Left ventricle myocardium inferior (tissue), 1 donor: ENCODE data around the gene PGP. TPM values are rescaled to one million over a fixed set of nuclear protein-coding genes. Genes with fewer than 3 reads are reported as not detected.

Experiments used
- DNase-seq: peaks from one replicate; pipeline ENCODE4 v3.0.0-alpha.2; 2020
- H3K27ac ChIP-seq: fragments of 200-600 bp; replicated peaks from 2 replicates; pipeline ENCODE4 v1.8.0; 2021
- H3K27me3 ChIP-seq: fragments of 200-600 bp; 2 replicates; pipeline ENCODE4 v1.8.0; 2021; ENCODE audit warnings: low read depth
- H3K36me3 ChIP-seq: fragments of 200-600 bp; 2 replicates; pipeline ENCODE4 v1.8.0; 2021
- H3K4me1 ChIP-seq: fragments of 200-600 bp; 2 replicates; pipeline ENCODE4 v1.8.0; 2021
- H3K4me3 ChIP-seq: fragments of 200-600 bp; 2 replicates; pipeline ENCODE4 v1.8.0; 2021; ENCODE audit warnings: mild to moderate bottlenecking, moderate library complexity
- H3K9me3 ChIP-seq: fragments of 200-600 bp; replicated peaks from 2 replicates; pipeline ENCODE4 v1.8.0; 2021
- CTCF ChIP-seq: fragments of 200-600 bp; IDR thresholded peaks from 2 replicates; pipeline ENCODE4 v1.8.0; 2021; ENCODE audit warnings: antibody characterized with exemption, mild to moderate bottlenecking, borderline replicate concordance
- intact Hi-C: fragments of 100-400 bp; cut with micrococcal nuclease; formaldehyde crosslinking; loops from one replicate; pipeline ENCODE4 v1.11.0; 2022
- total RNA-seq: library from RNA; stranded (reverse); fragmentation: NEBNext Ultra II Directional; extraction: Animal tissue kit (Norgen Biotek cat#: 25700); gene quantifications from one replicate; pipeline ENCODE4 v1.2.1, GENCODE V29; 2021
- donor health status: DM: no; HTN: yes; CAD: no; lungs with severe emphysema.

PGP gene
- total RNA-seq, 1 donor from 2014 or later = 34.1 TPM

- H3K4me1 ChIP-seq = peaks cover 65% of the 10 kb centered on the region
Measured at GRCh38 chr16:2210386-2211365, 4.0 kb downstream of the PGP start, which contains the start of gene BRICD5. Gene BRICD5, minus strand, starts transcription at chr16:2210863. Its CDS starts 30 bp downstream, at chr16:2210833.

GRCh38 chr16:2210009-2210332 is 4.7 kb downstream of the PGP start:
- TF ChIP-seq CTCF = no peak
- Histone ChIP-seq H3K36me3 (peaks cover 33% of the 10 kb centered on the region), H3K27me3 (no peaks in the 10 kb centered on the region), H3K4me3 (no peak overlapping the region), H3K4me1 (peaks cover 65% of the 10 kb centered on the region), H3K9me3 (no peaks in the 10 kb centered on the region), H3K27ac (no peak overlapping the region)
- no peak for DNase-seq
- intact Hi-C loops = no loop called here

More at GRCh38 chr16:2210386-2211365, 4.0 kb downstream of the PGP start, which contains the start of gene BRICD5:
- Histone ChIP-seq H3K4me3 (no peak within 1 kb of the TSS), H3K36me3 (peaks cover 33% of the 10 kb centered on the region), H3K27ac (peak within 1 kb of the TSS; percentile 93), H3K9me3 (no peaks in the 10 kb centered on the region), H3K27me3 (no peaks in the 10 kb centered on the region)
- DNase-seq = no peak
- intact Hi-C loops = no loop called here
- no peak for TF ChIP-seq CTCF

- intact Hi-C loops = no loop called here
- Histone ChIP-seq H3K27ac (no peak overlapping the region), H3K4me3 (no peak overlapping the region), H3K36me3 (peaks cover 33% of the 10 kb centered on the region), H3K4me1 (peaks cover 70% of the 10 kb centered on the region), H3K9me3 (no peaks in the 10 kb centered on the region), H3K27me3 (no peaks in the 10 kb centered on the region)
- DNase-seq = no peak
- TF ChIP-seq CTCF = no peak
Measured at GRCh38 chr16:2209258-2210008, 5.2 kb downstream of the PGP start.

GRCh38 chr16:2208772-2209171 is 5.9 kb downstream of the PGP start:
- no peak for DNase-seq
- H3K9me3 ChIP-seq = no peaks in the 10 kb centered on the region
- no peaks in the 10 kb centered on the region for H3K27me3 ChIP-seq
- H3K36me3 ChIP-seq = peaks cover 33% of the 10 kb centered on the region
- intact Hi-C loops = no loop called here
- H3K4me3 ChIP-seq = no peak overlapping the region
- H3K4me1 ChIP-seq = peaks cover 64% of the 10 kb centered on the region
- no peak for TF ChIP-seq CTCF
- H3K27ac ChIP-seq = no peak overlapping the region

- Histone ChIP-seq H3K9me3 (no peaks in the 10 kb centered on the region), H3K4me1 (peaks cover 60% of the 10 kb centered on the region), H3K27ac (no peak overlapping the region), H3K4me3 (no peak overlapping the region), H3K27me3 (no peaks in the 10 kb centered on the region), H3K36me3 (peaks cover 33% of the 10 kb centered on the region)
- TF ChIP-seq CTCF = no peak
- intact Hi-C loops = no loop called here
- DNase-seq = no peak
Measured at GRCh38 chr16:2208308-2208707, 6.3 kb downstream of the PGP start.
